ENCODE results near the gene ABCA9. TPM values are rescaled to one million over a fixed set of nuclear protein-coding genes. Genes with fewer than 3 reads are reported as not detected.

Gene ABCA9
- total RNA-seq, 1 donor from 2014 or later, result 0.26 TPM

DNA sequence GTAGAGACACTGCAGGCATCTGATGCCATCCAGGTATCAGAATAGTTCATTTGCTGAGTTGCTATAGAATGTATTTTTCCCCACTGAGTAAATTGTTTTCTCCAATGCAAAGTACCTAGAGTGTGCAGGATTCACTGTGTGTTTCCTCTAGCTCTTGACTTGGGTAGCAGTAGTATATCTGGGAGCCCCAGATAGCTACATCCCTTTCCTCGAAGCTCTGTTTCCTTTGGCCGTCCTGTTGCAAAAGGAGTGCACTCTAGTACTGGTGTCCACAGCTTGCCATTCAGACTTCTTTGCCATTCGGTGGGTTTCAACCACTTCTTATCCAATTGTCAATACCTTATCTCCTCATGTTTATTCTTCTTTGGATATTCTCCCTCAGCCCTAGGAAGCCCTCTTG lies 118.3 kb downstream of the ABCA9 start:
- no peaks in the 10 kb centered on the region for H3K36me3 ChIP-seq (ENCODE audit: control insufficient read depth, insufficient read depth, low read length)
- TF ChIP-seq, protein P1, sequence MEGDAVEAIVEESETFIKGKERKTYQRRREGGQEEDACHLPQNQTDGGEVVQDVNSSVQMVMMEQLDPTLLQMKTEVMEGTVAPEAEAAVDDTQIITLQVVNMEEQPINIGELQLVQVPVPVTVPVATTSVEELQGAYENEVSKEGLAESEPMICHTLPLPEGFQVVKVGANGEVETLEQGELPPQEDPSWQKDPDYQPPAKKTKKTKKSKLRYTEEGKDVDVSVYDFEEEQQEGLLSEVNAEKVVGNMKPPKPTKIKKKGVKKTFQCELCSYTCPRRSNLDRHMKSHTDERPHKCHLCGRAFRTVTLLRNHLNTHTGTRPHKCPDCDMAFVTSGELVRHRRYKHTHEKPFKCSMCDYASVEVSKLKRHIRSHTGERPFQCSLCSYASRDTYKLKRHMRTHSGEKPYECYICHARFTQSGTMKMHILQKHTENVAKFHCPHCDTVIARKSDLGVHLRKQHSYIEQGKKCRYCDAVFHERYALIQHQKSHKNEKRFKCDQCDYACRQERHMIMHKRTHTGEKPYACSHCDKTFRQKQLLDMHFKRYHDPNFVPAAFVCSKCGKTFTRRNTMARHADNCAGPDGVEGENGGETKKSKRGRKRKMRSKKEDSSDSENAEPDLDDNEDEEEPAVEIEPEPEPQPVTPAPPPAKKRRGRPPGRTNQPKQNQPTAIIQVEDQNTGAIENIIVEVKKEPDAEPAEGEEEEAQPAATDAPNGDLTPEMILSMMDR (IDR thresholded peaks at IDR 0.05; ENCODE audit: insufficient read depth, low read length, severe bottlenecking), result no peak
- H3K27me3 ChIP-seq (ENCODE audit: control insufficient read depth, insufficient read depth, low read length), result no peaks in the 10 kb centered on the region
- no peak overlapping the region for H3K4me3 ChIP-seq (ENCODE audit: low read depth, low read length)
- DNase-seq (ENCODE audit: low read depth) (no peak), FAIRE-seq (no peak)

DNA sequence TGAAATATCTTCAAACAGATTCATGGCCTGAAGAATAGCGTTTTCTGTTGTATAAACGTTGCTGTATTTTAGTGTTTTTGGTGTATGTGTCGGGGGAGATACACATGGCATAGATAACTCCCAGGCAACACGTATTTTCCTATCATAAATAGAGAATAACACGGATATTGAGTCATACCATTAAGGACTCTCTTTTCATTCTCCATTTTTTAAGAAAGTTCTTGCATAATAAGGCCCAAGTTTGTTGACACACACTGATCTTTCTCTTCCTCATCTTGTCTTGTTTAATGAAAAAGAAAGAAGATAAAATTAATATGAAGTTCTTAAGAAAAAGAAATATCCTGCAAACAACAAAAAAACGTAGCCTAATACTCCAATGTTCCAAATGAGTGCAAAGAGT lies 119.0 kb downstream of the ABCA9 start:
- Histone ChIP-seq H3K36me3 (ENCODE audit: control insufficient read depth, insufficient read depth, low read length) (no peaks in the 10 kb centered on the region), H3K27me3 (ENCODE audit: control insufficient read depth, insufficient read depth, low read length) (no peaks in the 10 kb centered on the region), H3K4me3 (ENCODE audit: low read depth, low read length) (no peak overlapping the region)
- TF ChIP-seq, protein P1 (IDR thresholded peaks at IDR 0.05; ENCODE audit: insufficient read depth, low read length, severe bottlenecking), result no peak
- FAIRE-seq, result no peak
- no peak for DNase-seq (ENCODE audit: low read depth)

DNA sequence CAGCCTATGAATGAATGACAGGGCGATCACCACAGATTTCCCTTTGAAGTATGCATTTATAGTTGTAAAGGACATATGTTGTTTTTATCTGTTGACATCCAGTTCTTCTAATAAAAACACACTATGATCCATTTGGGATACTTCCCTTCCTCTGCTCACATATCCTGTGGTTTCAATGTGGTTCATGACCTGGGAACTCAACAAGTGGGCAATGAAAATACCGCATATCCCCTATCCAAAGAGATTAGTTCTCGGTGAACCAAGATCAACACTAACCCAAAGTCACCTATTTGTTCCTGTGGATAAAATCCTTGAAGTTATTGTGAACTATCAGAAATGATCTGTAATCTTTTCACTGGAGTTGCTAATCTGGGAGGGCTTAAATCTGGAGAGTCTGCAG lies 121.5 kb downstream of the ABCA9 start:
- H3K4me3 ChIP-seq (ENCODE audit: low read depth, low read length), result no peak overlapping the region
- H3K27me3 ChIP-seq (ENCODE audit: control insufficient read depth, insufficient read depth, low read length), result no peaks in the 10 kb centered on the region
- no peak for FAIRE-seq
- no peaks in the 10 kb centered on the region for H3K36me3 ChIP-seq (ENCODE audit: control insufficient read depth, insufficient read depth, low read length)
- TF ChIP-seq, protein P1 (IDR thresholded peaks at IDR 0.05; ENCODE audit: insufficient read depth, low read length, severe bottlenecking), result no peak
- no peak for DNase-seq (ENCODE audit: low read depth)

DNA sequence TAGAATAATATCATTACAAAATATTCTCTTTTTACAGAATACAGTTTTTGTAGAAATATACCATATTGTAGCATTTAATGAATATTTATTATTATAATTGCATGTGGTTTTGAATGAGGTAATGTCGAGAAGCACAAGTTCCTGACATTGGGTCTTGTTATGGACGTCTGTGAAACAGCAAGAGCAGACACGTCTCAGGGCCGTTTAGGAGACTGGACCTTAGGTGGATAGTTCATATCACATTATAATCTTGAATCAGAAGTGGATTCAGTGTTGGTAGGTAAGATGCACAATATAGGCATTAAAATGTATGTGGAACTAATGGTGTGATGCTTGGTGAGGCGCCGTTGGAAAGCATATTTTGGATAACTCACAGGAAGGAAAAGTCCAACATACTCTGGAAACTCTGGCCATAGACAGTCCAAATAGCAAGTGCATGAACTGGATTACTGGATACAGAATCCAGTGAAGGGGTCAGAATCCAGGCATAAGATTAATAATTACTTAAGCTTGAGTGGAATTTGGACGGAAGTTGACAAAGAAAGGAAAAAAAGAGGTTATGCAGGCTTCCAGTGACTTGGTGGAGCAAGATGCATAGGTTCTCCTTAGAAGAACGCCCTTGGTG lies 122.7 kb downstream of the ABCA9 start:
- no peaks in the 10 kb centered on the region for H3K36me3 ChIP-seq (ENCODE audit: control insufficient read depth, insufficient read depth, low read length)
- TF ChIP-seq, protein P1 (IDR thresholded peaks at IDR 0.05; ENCODE audit: insufficient read depth, low read length, severe bottlenecking), result no peak
- no peak overlapping the region for H3K4me3 ChIP-seq (ENCODE audit: low read depth, low read length)
- DNase-seq (ENCODE audit: low read depth) (no peak), FAIRE-seq (no peak)
- no peaks in the 10 kb centered on the region for H3K27me3 ChIP-seq (ENCODE audit: control insufficient read depth, insufficient read depth, low read length)

DNA sequence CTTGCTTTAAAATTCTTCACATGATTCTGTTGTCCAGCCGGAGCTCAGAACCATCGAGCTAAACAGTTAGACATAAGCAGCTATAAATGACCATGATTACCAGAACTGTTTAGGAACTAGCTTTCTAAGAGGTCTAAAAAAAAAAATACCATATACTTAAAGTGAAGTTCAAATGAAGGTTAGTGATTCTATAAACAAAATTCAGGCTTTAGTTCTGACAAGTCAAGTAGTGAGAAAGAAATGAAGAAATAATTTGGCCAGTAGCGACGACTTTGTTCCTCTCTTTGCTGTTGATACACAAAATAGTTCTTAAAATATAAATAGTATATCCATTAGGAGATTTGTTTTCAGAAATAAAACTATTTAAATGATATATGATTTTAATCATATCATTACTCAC lies 133.2 kb downstream of the ABCA9 start:
- H3K4me3 ChIP-seq (ENCODE audit: low read depth, low read length), result no peak overlapping the region
- H3K27me3 ChIP-seq (ENCODE audit: control insufficient read depth, insufficient read depth, low read length), result no peaks in the 10 kb centered on the region
- TF ChIP-seq, protein P1 (IDR thresholded peaks at IDR 0.05; ENCODE audit: insufficient read depth, low read length, severe bottlenecking), result no peak
- FAIRE-seq (no peak), DNase-seq (ENCODE audit: low read depth) (no peak)
- H3K36me3 ChIP-seq (ENCODE audit: control insufficient read depth, insufficient read depth, low read length), result no peaks in the 10 kb centered on the region

Data from bronchial epithelial cell (primary cell).